ENCODE results near the gene DBNDD2.

DBNDD2 gene

GRCh38 chr20:45419188-45420091, 11.4 kb downstream of the DBNDD2 start:
- DNase-seq, result peak; percentile 24

GRCh38 chr20:45420125-45420524, 12.0 kb downstream of the DBNDD2 start:
- no peak for DNase-seq

- no peak for DNase-seq
These were observed 15.6 kb downstream of the DBNDD2 start for GRCh38 chr20:45423700-45424099.

GRCh38 chr20:45425561-45425960, 17.5 kb downstream of the DBNDD2 start:
- DNase-seq, result no peak

- no peak for DNase-seq
These were observed 18.4 kb downstream of the DBNDD2 start for GRCh38 chr20:45426320-45427016.

- no peak for DNase-seq
These were observed 19.4 kb downstream of the DBNDD2 start for GRCh38 chr20:45427236-45428149.

GRCh38 chr20:45429618-45430017, 21.5 kb downstream of the DBNDD2 start:
- no peak for DNase-seq

- no peak for DNase-seq
These were observed 24.2 kb downstream of the DBNDD2 start for GRCh38 chr20:45432294-45432693.

- no peak for DNase-seq
These were observed 25.2 kb downstream of the DBNDD2 start for GRCh38 chr20:45433316-45433715.

- no peak for DNase-seq
These were observed 25.9 kb downstream of the DBNDD2 start for GRCh38 chr20:45433976-45434375.

- DNase-seq, result peak; percentile 83
These were observed 28.8 kb downstream of the DBNDD2 start for GRCh38 chr20:45436732-45437485.

GRCh38 chr20:45440424-45440823, 32.3 kb downstream of the DBNDD2 start:
- no peak for DNase-seq

- no peak for DNase-seq
These were observed 33.0 kb downstream of the DBNDD2 start for GRCh38 chr20:45440891-45441685.

- no peak for DNase-seq
These were observed 33.7 kb downstream of the DBNDD2 start for GRCh38 chr20:45441746-45442145.

GRCh38 chr20:45444050-45444449, 36.0 kb downstream of the DBNDD2 start:
- no peak for DNase-seq

- no peak for DNase-seq
These were observed 37.9 kb downstream of the DBNDD2 start for GRCh38 chr20:45445805-45446562.

GRCh38 chr20:45448270-45448669, 40.2 kb downstream of the DBNDD2 start:
- no peak for DNase-seq

- DNase-seq, result no peak
These were observed 41.4 kb downstream of the DBNDD2 start for GRCh38 chr20:45449528-45449927.

GRCh38 chr20:45450097-45450818, 42.2 kb downstream of the DBNDD2 start:
- DNase-seq, result peak; percentile 30

- no peak for DNase-seq
These were observed 44.1 kb downstream of the DBNDD2 start for GRCh38 chr20:45452238-45452637.

Measured in NCI-H1105 (cell line).